ENCODE results near the gene SREBF2.
"Not testable (repeated sequence)": the region's sequence is repeated elsewhere in the genome, so short reads cannot be mapped to it uniquely, and the experiment has no call there.

Gene SREBF2

DNA sequence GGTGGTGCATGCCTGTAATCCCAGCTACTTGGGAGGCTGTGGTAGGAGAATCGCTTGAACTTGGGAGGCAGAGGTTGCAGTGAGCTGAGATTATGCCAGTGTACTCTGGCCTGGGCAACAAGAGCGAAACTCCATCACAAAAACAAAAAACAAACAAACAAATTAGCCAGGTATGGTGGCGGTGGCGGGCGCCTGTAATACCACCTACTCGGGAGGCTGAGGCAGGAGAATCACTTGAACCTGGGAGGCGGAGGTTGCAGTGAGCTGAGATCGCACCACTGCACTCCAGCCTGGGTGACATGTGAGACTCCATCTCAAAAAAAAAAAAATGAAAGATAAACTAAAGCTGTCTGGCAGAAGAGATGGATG, 116.0 kb downstream of the SREBF2 start:
- DNase-seq = not testable (repeated sequence)

DNA sequence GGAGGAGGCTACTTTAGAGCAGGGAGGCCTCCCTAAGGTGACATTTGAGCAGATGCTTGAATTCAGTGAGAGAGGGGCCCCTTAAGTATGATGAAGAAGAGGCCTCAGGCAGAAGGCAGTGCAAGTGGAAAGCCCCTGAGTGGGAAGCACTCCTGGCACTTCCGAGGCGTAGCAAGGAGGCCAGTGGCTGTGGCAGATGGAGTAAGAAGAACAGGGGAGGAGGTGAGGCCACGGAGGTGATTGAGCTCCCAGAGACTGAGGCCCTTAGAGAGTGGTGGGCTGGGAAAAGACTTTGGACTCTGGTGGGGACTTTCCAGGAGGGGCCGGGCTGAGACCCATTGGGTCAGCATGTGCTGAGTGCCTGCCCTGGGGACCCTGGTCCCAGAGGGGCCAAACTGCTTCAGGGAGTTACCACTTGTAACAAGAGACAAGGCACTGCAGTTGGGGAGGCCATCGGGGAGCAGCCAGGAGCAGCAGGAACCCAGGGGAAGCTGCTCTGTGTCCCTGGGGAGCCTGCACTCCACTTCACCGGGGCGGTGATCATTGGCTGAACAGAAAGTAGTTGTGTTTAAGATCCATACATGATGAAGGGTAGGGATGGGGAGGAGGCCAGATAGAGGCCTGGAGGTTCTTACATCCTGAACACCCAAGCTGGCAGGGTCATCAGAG, 116.5 kb downstream of the SREBF2 start:
- DNase-seq = no peak

DNA sequence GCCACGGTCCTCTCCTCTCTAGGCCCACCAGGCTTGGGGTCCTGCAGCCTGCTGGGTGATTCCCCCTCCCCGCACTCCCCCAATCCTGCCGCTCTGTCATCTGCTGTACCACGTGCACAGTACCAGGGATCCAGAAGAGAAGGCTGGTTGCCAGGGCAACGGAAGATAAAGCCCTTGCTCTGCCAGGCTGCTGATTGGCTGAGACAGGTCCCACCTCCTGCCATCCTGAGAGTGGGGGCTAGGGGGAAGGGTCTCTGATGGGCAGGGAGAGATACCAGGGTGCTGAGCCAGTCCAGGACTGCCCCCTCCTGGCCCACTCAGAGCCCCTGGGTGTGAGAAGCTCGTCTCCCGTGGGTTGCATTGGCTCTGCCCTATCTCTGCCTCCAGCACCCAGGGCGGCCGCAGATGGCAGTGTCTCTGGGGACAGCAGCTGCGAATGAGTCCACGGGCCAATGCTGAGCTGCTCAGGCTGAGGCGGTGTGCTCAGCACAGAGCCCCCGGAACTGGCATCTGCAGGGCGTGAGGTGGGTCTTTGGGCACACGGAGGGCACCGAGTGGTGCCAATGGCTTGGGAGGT, 119.1 kb downstream of the SREBF2 start, which contains the start of gene SMIM45:
Gene SMIM45, plus strand, starts transcription at position 253 of the 577 bp plus-strand sequence.
- peak; percentile 95 for DNase-seq

DNA sequence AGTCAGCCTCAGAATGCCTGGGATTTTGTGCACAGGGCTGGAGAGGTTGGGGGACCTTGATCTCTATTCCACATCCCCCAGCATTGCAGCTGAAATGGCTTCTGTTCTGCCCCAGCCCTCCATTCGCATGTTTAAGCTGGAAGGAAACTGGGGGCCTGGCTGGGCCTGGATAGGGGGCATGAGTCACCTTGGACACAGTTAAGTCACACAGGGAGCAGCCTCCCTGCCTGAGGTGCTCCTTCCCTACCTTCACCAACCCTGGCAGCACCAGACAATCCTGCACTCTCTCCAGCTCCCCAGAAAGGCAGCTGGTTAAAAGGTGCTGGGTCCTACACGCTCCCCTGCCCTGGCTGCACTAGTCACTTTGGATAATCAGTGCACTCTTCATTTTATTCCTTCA, 119.8 kb downstream of the SREBF2 start:
- no peak for DNase-seq
